ENCODE results near the gene TNFAIP8. TPM values are rescaled to one million over a fixed set of nuclear protein-coding genes. Genes with fewer than 3 reads are reported as not detected.

TNFAIP8 gene
- total RNA-seq, 1 donor from 2014 or later = 25.9 TPM

DNA sequence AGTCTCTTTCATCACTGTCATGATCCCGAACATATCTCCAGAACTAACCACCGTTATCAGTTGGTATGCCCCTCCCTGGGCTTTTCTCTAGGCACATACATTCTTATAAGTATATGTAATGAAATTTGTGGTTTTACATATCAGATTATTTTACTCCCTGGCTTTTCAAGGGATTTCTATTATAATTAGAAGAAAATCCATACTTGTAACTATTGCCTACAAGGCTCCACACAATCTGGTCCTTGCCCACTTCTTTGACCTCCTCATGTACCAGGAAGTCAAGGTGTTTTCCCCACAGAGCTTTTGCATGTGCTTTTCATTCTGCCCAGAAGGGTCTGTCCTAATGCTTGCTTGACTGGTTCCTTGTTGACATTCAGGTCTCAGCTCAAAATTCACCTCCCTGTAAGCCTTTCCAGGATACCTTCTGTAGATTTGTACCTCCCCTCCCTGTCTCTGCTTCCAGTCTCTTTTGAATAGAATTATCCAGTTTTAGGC, 62.8 kb downstream of the TNFAIP8 start:
- peak overlapping the region; percentile 52 for H3K4me2 ChIP-seq (ENCODE audit: low read length)
- H3K79me2 ChIP-seq (ENCODE audit: insufficient read depth, low read length) = no peaks in the 10 kb centered on the region
- Mint-ChIP-seq H3K36me3 (ENCODE audit: low read depth, unreplicated experiment) (no peaks in the 10 kb centered on the region), H3K27me3 (ENCODE audit: low read depth, unreplicated experiment) (peaks cover 2% of the 10 kb centered on the region), H3K9me3 (ENCODE audit: unreplicated experiment) (peaks cover 4% of the 10 kb centered on the region), H3K4me1 (ENCODE audit: low read depth, unreplicated experiment) (peaks cover 4% of the 10 kb centered on the region), H3K27ac (ENCODE audit: unreplicated experiment) (no peak overlapping the region), H3K4me3 (ENCODE audit: unreplicated experiment) (no peak overlapping the region)
- DNase-seq (ENCODE audit: low read depth) (no peak), FAIRE-seq (no peak)
- H3K27ac ChIP-seq (ENCODE audit: low read depth, low read length) = peak overlapping the region; percentile 0
- no peak overlapping the region for H3K4me3 ChIP-seq (ENCODE audit: insufficient read depth, low read depth, low read length)
- H3K4me1 ChIP-seq (ENCODE audit: insufficient read depth, low read length) = peaks cover 12% of the 10 kb centered on the region
- no peak overlapping the region for H2AFZ ChIP-seq (ENCODE audit: low read depth, low read length)
- H3K9ac ChIP-seq (ENCODE audit: low read length) = no peak overlapping the region
- no peaks in the 10 kb centered on the region for H3K36me3 ChIP-seq (ENCODE audit: insufficient read depth, low read length)
- no peaks in the 10 kb centered on the region for H3K27me3 ChIP-seq (ENCODE audit: insufficient read depth, low read length)
- no peak for TF ChIP-seq EZH2 (IDR thresholded peaks at IDR 0.05; ENCODE audit: insufficient read depth, low read length)
- TF ChIP-seq, protein P1, sequence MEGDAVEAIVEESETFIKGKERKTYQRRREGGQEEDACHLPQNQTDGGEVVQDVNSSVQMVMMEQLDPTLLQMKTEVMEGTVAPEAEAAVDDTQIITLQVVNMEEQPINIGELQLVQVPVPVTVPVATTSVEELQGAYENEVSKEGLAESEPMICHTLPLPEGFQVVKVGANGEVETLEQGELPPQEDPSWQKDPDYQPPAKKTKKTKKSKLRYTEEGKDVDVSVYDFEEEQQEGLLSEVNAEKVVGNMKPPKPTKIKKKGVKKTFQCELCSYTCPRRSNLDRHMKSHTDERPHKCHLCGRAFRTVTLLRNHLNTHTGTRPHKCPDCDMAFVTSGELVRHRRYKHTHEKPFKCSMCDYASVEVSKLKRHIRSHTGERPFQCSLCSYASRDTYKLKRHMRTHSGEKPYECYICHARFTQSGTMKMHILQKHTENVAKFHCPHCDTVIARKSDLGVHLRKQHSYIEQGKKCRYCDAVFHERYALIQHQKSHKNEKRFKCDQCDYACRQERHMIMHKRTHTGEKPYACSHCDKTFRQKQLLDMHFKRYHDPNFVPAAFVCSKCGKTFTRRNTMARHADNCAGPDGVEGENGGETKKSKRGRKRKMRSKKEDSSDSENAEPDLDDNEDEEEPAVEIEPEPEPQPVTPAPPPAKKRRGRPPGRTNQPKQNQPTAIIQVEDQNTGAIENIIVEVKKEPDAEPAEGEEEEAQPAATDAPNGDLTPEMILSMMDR (IDR thresholded peaks at IDR 0.05; ENCODE audit: insufficient read depth, low read depth, low read length) = no peak
- H3K9me3 ChIP-seq (ENCODE audit: insufficient read depth, low read depth, low read length) = no peaks in the 10 kb centered on the region
- H4K20me1 ChIP-seq (ENCODE audit: insufficient read depth, low read length) = no peaks in the 10 kb centered on the region

DNA sequence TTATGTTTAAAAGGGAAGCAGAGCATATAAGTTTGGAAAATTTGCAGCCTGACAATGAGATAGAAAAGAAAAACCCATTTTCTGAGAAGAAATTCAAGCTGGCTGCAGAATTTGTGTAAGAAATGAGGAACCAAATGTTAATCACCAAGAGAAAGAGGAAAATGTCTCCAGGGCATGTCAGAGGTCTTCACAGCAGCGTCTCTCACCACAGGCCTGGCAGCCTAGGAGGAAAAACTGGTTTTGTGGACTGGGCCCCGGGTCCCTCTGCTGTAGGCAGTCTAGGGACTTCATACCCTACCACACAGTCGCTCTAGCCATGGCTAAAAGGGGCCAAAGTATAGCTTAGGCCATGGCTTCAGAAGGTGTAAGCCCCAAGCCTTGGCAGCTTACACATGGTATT, 64.3 kb downstream of the TNFAIP8 start:
- Mint-ChIP-seq H3K4me1 (ENCODE audit: low read depth, unreplicated experiment) (peaks cover 4% of the 10 kb centered on the region), H3K9me3 (ENCODE audit: unreplicated experiment) (peaks cover 1% of the 10 kb centered on the region), H3K36me3 (ENCODE audit: low read depth, unreplicated experiment) (no peaks in the 10 kb centered on the region), H3K4me3 (ENCODE audit: unreplicated experiment) (no peak overlapping the region), H3K27ac (ENCODE audit: unreplicated experiment) (no peak overlapping the region), H3K27me3 (ENCODE audit: low read depth, unreplicated experiment) (peaks cover 2% of the 10 kb centered on the region)
- Histone ChIP-seq H3K79me2 (ENCODE audit: insufficient read depth, low read length) (no peaks in the 10 kb centered on the region), H3K4me2 (ENCODE audit: low read length) (no peak overlapping the region), H2AFZ (ENCODE audit: low read depth, low read length) (no peak overlapping the region), H3K4me1 (ENCODE audit: insufficient read depth, low read length) (peaks cover 12% of the 10 kb centered on the region), H3K27me3 (ENCODE audit: insufficient read depth, low read length) (no peaks in the 10 kb centered on the region), H4K20me1 (ENCODE audit: insufficient read depth, low read length) (no peaks in the 10 kb centered on the region), H3K9me3 (ENCODE audit: insufficient read depth, low read depth, low read length) (no peaks in the 10 kb centered on the region), H3K36me3 (ENCODE audit: insufficient read depth, low read length) (no peaks in the 10 kb centered on the region), H3K27ac (ENCODE audit: low read depth, low read length) (no peak overlapping the region), H3K9ac (ENCODE audit: low read length) (no peak overlapping the region), H3K4me3 (ENCODE audit: insufficient read depth, low read depth, low read length) (no peak overlapping the region)
- FAIRE-seq (no peak), DNase-seq (ENCODE audit: low read depth) (no peak)
- TF ChIP-seq, protein P1 (IDR thresholded peaks at IDR 0.05; ENCODE audit: insufficient read depth, low read depth, low read length) = no peak
- TF ChIP-seq EZH2 (IDR thresholded peaks at IDR 0.05; ENCODE audit: insufficient read depth, low read length) = no peak

- H3K36me3 ChIP-seq (ENCODE audit: insufficient read depth, low read length) = no peaks in the 10 kb centered on the region
- H3K9me3 ChIP-seq (ENCODE audit: insufficient read depth, low read depth, low read length) = no peaks in the 10 kb centered on the region
- no peak for FAIRE-seq
- no peaks in the 10 kb centered on the region for H3K36me3 Mint-ChIP-seq (ENCODE audit: low read depth, unreplicated experiment)
- H3K4me1 ChIP-seq (ENCODE audit: insufficient read depth, low read length) = no peaks in the 10 kb centered on the region
- TF ChIP-seq EZH2 (IDR thresholded peaks at IDR 0.05; ENCODE audit: insufficient read depth, low read length) = no peak
- TF ChIP-seq, protein P1 (IDR thresholded peaks at IDR 0.05; ENCODE audit: insufficient read depth, low read depth, low read length) = no peak
- H2AFZ ChIP-seq (ENCODE audit: low read depth, low read length) = no peak overlapping the region
- H3K27me3 ChIP-seq (ENCODE audit: insufficient read depth, low read length) = no peaks in the 10 kb centered on the region
- H3K27ac Mint-ChIP-seq (ENCODE audit: unreplicated experiment) = no peak overlapping the region
- H3K4me2 ChIP-seq (ENCODE audit: low read length) = no peak overlapping the region
- no peak for DNase-seq (ENCODE audit: low read depth)
- H3K9me3 Mint-ChIP-seq (ENCODE audit: unreplicated experiment) = peaks cover 3% of the 10 kb centered on the region
- no peaks in the 10 kb centered on the region for H4K20me1 ChIP-seq (ENCODE audit: insufficient read depth, low read length)
- no peak overlapping the region for H3K27ac ChIP-seq (ENCODE audit: low read depth, low read length)
- H3K4me3 Mint-ChIP-seq (ENCODE audit: unreplicated experiment) = no peak overlapping the region
- H3K4me1 Mint-ChIP-seq (ENCODE audit: low read depth, unreplicated experiment) = no peaks in the 10 kb centered on the region
- no peak overlapping the region for H3K4me3 ChIP-seq (ENCODE audit: insufficient read depth, low read depth, low read length)
- no peaks in the 10 kb centered on the region for H3K27me3 Mint-ChIP-seq (ENCODE audit: low read depth, unreplicated experiment)
- no peaks in the 10 kb centered on the region for H3K79me2 ChIP-seq (ENCODE audit: insufficient read depth, low read length)
- no peak overlapping the region for H3K9ac ChIP-seq (ENCODE audit: low read length)
These were observed 70.2 kb downstream of the TNFAIP8 start for GRCh38 chr5:119426057-119426456.
